NCI-H1694 treated with DMSO at 0.1 percent for 48 hours (cell line): ENCODE data around the gene EIF4E1B.

Source experiments
- DNase-seq: peaks from one replicate; lab custom pipeline; 2025; lab: John Stamatoyannopoulos, UW

The EIF4E1B gene

DNA sequence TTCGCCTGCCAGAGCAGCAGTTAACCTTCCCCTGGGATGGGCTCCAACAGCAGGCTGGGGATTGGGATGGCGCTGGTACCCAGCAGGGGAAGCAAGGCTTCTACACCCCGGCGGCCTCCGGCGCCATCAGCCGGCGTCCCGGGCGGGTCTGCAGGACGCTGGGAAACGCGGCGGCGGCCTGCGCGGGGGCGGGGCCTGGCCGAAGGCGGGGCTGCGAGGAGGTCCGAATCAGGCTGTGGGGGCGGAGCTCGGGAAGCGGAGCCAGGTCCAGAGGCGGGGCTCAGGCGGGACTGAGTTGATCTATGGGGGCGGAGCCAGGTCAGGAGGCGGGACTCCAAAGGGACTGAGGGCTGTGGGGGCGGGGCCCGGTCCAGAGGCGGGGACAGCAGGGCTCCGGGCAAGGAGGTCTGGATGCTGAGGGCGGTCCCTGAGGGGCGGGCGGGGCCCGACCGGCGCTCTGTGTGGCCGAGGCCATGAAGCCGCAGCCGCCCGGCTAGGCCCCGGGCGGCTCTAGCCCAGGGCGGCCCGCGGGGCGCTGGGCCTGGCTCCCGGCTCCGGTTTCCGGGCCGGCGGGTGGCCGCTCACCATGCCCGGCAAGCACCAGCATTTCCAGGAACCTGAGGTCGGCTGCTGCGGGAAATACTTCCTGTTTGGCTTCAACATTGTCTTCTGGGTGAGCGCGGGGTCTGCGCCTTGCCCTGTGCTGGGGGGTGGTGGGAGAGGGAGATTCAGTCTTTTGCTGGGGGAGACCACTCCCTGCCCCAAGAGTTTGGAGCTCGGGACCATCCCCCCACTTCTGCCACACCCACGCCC is 16.8 kb downstream of the EIF4E1B start, which contains the start of gene TSPAN17:
Gene TSPAN17 (plus strand): TSS at position 455 of the 813 bp plus-strand sequence. CDS start 132 bp downstream, at position 587.
- peak; percentile 93 for DNase-seq

GRCh38 chr5:176647843-176648473 is 17.5 kb downstream of the EIF4E1B start:
- DNase-seq = no peak

DNA sequence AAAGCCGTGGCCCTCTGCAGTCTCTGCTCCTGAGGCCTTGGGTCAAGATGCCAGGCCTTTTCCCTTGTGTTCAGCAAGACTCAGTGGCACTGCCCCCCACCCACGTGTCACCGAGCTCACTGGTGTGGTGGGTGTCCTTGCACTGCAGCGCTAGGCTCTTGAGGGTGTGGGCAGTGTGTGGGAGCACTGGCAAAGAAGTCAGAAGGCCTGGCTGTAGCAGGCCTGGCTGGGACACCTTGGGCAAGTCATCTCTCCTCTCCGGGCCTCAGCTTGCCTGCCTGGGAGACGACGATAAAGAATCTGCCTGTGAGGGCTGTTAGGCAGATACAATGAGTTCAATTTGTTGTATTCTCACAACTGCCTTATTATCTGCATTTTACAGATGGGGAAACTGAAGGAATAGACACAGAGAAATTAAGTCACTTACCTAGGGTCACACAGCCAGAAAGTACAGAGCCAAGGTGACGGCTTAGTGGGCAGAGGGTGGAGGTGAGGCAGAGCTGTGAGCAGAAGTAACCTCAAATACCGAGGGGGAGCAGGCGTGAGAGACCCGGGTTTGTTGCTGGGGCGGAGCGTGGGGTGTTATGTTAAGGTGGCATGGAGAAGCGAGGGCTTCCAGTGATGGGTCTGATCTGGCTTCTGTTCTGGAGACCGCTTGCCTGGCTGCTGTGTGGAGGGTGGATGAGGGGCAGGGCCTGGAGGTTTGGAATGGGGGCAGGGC is 18.2 kb downstream of the EIF4E1B start:
- DNase-seq = no peak

- no peak for DNase-seq
Observed at GRCh38 chr5:176650354-176650884, 19.9 kb downstream of the EIF4E1B start.

DNA sequence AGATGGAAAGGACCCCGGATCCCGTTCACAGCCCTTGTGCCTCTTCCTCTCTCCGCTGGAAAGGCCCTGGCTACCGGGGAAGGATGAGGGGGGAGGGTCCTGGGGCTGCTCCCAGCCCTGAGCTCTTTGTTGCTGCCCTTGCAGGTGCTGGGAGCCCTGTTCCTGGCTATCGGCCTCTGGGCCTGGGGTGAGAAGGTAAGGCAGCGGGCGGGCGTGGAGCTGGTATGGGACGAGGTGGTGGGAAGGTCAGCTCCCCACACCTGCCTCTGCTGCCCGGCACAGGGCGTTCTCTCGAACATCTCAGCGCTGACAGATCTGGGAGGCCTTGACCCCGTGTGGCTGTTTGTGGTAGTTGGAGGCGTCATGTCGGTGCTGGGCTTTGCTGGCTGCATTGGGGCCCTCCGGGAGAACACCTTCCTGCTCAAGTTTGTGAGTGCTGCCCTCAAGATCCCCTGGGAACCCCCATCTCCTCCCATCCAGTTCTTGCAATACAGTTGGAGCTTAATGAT is 21.1 kb downstream of the EIF4E1B start:
- no peak for DNase-seq

- peak; percentile 82 for DNase-seq
Observed at GRCh38 chr5:176652136-176652535, 21.7 kb downstream of the EIF4E1B start.

- peak; percentile 93 for DNase-seq
Observed at GRCh38 chr5:176653401-176654385, 23.2 kb downstream of the EIF4E1B start.

GRCh38 chr5:176654856-176655255 is 24.4 kb downstream of the EIF4E1B start:
- no peak for DNase-seq

- no peak for DNase-seq
Observed at GRCh38 chr5:176656467-176656990, 26.1 kb downstream of the EIF4E1B start.

DNA sequence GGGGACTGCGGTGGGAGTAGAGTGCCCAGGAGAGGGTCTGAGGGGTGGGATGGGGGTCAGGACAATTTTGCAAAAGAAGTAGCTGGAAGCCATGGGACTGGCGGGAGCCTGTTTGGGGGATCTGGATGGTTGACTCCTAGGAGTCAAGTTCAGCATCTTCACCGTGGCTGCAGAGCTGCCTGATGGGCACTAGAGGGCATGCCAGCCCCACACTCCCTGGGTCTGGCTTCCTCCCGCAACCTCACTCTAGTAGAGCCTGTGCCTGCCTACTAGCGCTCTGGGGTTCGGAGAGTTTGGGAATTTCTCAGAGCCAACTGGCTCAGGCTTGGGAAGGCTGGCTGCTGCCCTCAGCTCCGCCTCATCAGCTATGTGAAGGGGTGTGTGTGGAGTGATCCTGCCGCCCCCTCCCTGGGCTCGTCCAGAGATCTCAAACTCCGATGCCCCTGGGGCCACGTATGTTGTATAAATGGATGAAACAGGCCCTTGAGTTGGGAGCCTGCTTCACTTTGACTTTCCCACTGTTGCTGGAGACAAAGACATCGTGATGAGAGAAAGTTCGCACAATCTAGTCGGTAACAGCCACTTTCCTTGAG is 27.6 kb downstream of the EIF4E1B start:
- peak; percentile 65 for DNase-seq

GRCh38 chr5:176658817-176659511 is 28.5 kb downstream of the EIF4E1B start:
- DNase-seq = no peak

- no peak for DNase-seq
Observed at GRCh38 chr5:176659512-176659839, 29.0 kb downstream of the EIF4E1B start.

GRCh38 chr5:176659860-176660461 is 29.5 kb downstream of the EIF4E1B start:
- no peak for DNase-seq

DNA sequence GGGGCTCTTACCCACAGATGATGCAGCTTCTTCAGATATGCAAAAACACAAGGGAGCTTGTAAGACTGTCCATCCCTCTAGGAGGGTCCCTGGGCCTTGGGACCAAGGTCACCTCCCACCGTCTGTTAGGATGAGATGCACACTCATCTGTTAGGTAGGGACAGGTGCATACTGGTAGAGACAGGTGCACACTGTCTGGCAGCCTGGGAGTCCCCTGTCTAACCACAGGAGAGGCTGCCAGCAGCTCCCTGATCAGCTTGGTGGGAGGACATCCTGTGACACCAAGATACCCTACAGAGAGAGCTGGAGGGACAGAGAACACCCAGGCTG is 30.0 kb downstream of the EIF4E1B start:
- DNase-seq = no peak

DNA sequence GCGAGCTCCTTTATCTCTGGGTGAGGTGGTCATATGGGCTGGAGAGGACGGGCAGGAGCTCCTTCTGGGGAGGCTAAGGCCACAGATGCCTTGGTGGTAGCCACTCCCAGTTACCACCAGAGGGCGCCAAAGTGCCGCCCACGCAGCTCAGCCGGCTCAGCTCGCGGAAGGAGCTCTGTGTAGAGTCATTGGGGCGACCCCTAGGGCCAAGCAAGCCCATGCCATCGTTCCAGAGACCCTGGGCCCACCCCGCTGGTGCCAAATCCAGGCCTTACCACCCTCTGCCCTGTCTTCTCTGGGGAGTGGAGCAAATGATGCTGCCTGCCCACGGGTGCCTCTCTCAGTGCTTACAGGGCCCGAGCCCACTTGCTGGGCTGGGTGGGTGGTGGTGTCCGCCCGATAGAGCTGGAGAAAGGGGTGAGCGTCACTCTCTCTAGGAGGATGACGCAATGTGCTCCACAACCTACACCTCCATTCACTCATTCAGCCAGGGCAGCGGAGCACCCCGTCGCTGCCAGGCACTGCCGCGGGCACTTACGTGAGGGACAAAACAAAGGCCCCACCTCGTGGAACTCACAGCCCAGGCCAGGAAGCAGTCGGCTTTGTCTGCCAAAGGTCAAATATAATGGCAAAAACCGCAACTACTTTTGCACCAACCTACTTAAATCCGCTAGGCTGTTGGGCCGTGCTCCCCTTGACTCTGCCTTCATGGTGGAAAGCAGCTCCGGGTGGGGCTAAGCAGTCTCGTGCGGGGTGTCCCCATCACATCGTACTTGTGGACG is 30.6 kb downstream of the EIF4E1B start:
- peak; percentile 54 for DNase-seq

DNA sequence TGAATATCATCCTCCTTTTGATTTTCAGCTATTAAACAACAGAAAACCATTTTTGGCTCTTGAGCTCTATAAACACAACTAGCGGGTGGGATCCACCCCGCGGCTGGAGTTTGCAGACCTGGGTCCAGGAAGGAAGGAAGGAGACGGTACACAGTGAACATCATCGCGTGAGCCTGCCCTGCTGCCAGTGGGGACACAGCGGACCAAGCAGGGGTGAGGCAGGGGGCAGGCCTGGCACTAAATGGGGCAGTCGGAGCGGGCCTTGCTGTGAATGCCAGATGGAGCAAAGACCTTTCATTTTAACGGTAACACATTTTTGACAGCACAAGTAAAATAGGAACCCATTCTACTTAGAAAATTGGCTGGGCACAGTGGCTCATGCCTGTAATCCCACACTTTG is 31.2 kb downstream of the EIF4E1B start:
- no peak for DNase-seq

GRCh38 chr5:176662371-176663333 is 32.2 kb downstream of the EIF4E1B start:
- no peak for DNase-seq

DNA sequence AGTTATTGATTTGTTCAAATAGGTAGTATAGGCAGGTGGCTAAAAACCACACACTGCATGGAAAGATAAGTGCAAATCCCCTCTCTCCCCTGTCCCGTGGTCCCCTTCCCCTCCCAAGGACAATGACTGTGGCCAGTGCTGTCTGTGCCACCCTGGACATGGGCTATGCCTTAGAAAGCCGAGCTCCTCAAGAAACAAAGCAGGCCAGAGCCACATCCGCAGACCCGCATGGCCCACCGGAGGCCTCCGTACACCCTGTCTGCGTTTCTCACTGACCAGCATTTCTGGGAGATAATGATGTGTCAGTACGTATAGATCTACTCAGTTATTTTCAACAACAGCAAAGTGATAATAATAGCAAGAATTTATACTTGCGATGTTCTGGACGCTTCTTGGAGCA is 33.1 kb downstream of the EIF4E1B start:
- no peak for DNase-seq
